Measurements from ENCODE around the gene ATAD3C. TPM values are rescaled to one million over a fixed set of nuclear protein-coding genes. Genes with fewer than 3 reads are reported as not detected.

ATAD3C gene
- total RNA-seq, 2 donors from 2014 or later = 0.55 TPM

DNA sequence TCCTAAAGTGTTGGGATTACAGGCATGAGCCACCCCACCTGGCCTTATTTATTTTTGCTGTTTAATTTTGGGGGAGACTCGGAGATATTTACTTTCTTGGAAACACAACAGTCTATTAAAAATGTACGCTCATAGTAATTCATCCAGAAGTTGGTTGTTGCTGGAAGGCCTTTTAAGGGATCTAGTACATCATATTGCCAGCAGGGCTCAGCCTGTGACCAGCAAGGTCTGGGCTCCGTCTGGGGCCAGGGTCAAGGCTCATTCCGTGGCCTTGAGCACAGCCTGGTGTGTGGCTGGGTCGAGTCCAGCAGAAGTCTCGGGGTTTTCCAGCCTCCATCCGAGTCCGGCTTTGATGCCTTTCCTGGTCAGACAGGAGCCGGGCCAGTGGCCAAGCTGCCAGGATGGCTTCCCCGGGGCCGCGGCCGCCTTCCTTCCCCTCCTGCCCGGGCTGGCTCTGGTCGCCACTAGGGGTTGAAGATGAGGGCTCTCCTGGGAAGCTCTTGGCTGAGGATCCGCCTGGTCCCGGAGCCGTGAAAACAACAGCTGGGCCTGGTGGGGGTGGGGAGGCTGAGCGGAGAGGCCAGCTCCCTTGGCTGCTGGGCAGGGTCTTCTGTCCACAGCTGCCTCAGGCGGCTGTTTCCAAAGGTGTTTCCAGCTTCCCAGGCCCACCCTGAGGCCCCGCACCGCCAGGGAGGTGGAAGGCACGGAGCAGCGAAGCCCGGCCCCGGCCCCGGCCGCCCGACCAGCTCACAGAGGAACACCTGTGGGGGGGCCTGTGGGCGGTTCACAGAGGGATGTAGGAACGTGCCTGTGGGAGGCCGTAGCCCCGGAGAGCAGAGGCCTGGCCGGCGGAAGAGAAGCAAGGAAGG lies 19.1 kb upstream of the ATAD3C start:
- Histone ChIP-seq H3K9ac (ENCODE audit: extremely low read depth, low read length, poor library complexity, severe bottlenecking) (no peak overlapping the region), H3K4me3 (ENCODE audit: low read length) (no peak overlapping the region), H3K4me1 (ENCODE audit: control insufficient read depth, insufficient read depth, low read length) (peaks cover 17% of the 10 kb centered on the region), H3K9me3 (ENCODE audit: control insufficient read depth, low read length) (no peaks in the 10 kb centered on the region), H3K36me3 (ENCODE audit: control insufficient read depth, insufficient read depth, low read length) (no peaks in the 10 kb centered on the region), H3K27ac (ENCODE audit: low read depth, low read length) (peak overlapping the region; percentile 38), H3K27me3 (ENCODE audit: control insufficient read depth, insufficient read depth, low read length, poor library complexity, severe bottlenecking) (peaks cover 7% of the 10 kb centered on the region)
- Mint-ChIP-seq H3K27me3 (ENCODE audit: insufficient read depth) (peaks cover 3% of the 10 kb centered on the region), H3K4me3 (peak overlapping the region; percentile 14), H3K36me3 (ENCODE audit: low read depth) (no peaks in the 10 kb centered on the region), H3K4me1 (peaks cover 12% of the 10 kb centered on the region), H3K27ac (peak overlapping the region; percentile 26), H3K9me3 (peaks cover 3% of the 10 kb centered on the region)
- peak; percentile 90 for DNase-seq
- TF ChIP-seq, protein P1, sequence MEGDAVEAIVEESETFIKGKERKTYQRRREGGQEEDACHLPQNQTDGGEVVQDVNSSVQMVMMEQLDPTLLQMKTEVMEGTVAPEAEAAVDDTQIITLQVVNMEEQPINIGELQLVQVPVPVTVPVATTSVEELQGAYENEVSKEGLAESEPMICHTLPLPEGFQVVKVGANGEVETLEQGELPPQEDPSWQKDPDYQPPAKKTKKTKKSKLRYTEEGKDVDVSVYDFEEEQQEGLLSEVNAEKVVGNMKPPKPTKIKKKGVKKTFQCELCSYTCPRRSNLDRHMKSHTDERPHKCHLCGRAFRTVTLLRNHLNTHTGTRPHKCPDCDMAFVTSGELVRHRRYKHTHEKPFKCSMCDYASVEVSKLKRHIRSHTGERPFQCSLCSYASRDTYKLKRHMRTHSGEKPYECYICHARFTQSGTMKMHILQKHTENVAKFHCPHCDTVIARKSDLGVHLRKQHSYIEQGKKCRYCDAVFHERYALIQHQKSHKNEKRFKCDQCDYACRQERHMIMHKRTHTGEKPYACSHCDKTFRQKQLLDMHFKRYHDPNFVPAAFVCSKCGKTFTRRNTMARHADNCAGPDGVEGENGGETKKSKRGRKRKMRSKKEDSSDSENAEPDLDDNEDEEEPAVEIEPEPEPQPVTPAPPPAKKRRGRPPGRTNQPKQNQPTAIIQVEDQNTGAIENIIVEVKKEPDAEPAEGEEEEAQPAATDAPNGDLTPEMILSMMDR (conservative IDR thresholded peaks at IDR 0.05) = peak; percentile 65
- 47 to 59% methylated on average over 19 to 33 of the region's 35 CpGs for WGBS, 2 experiments (ENCODE audit: insufficient coverage in 1 of 2, insufficient read length in 1 of 2)

DNA sequence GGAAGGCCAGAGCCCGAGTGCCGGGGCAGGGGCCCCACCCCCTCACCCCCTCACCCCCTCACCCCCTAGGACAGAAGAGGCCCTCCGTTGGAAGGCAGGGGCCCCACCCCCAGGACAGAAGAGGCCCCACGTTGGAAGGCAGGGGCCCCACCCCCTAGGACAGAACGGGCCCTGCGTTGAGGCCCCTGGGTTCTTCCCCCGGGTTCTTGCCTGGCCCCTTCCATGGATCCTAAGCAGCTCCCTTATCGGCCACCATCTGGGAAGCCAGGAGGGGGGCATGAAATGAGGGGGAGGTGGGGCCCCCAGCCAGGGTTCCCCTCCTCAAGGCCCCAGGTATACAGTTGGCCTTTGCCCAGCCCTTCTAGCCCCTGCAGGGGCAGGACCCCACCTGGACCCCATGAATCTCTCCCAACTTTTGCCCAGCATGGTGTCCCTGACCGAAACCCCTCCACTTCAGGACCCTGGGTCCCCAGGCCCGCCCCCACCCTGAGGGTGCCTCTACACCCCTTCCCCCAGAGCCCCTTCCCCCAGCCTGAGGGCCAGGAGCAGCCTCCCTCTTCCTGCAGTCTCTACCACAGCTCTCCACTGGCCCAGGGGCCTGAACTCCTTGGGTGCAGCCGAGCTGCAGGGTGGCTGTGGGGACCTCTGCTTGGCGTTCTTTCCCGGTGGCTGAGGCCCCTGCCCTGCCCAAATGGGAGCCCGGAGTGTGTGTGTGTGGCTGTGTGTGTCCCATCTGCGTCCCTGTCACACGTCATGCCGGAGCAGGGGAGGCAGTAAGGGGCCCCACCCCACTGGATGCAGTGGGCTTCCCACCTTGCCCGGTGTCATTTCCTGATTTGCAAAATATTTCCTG lies 18.3 kb upstream of the ATAD3C start:
- TF ChIP-seq, protein P1 (conservative IDR thresholded peaks at IDR 0.05) = no peak
- H3K4me1 ChIP-seq (ENCODE audit: control insufficient read depth, insufficient read depth, low read length) = peaks cover 17% of the 10 kb centered on the region
- peaks cover 3% of the 10 kb centered on the region for H3K9me3 Mint-ChIP-seq
- H3K9ac ChIP-seq (ENCODE audit: extremely low read depth, low read length, poor library complexity, severe bottlenecking) = no peak overlapping the region
- H3K36me3 ChIP-seq (ENCODE audit: control insufficient read depth, insufficient read depth, low read length) = no peaks in the 10 kb centered on the region
- H3K9me3 ChIP-seq (ENCODE audit: control insufficient read depth, low read length) = no peaks in the 10 kb centered on the region
- H3K27me3 ChIP-seq (ENCODE audit: control insufficient read depth, insufficient read depth, low read length, poor library complexity, severe bottlenecking) = peaks cover 11% of the 10 kb centered on the region
- H3K36me3 Mint-ChIP-seq (ENCODE audit: low read depth) = no peaks in the 10 kb centered on the region
- H3K27ac ChIP-seq (ENCODE audit: low read depth, low read length) = peak overlapping the region; percentile 79
- H3K27me3 Mint-ChIP-seq (ENCODE audit: insufficient read depth) = peaks cover 4% of the 10 kb centered on the region
- H3K27ac Mint-ChIP-seq = no peak overlapping the region
- 78 to 80% methylated on average over 4 to 16 of the region's 18 CpGs for WGBS, 2 experiments (ENCODE audit: insufficient coverage in 1 of 2, insufficient read length in 1 of 2)
- no peak overlapping the region for H3K4me3 ChIP-seq (ENCODE audit: low read length)
- peak; percentile 67 for DNase-seq
- H3K4me1 Mint-ChIP-seq = peaks cover 12% of the 10 kb centered on the region
- no peak overlapping the region for H3K4me3 Mint-ChIP-seq

DNA sequence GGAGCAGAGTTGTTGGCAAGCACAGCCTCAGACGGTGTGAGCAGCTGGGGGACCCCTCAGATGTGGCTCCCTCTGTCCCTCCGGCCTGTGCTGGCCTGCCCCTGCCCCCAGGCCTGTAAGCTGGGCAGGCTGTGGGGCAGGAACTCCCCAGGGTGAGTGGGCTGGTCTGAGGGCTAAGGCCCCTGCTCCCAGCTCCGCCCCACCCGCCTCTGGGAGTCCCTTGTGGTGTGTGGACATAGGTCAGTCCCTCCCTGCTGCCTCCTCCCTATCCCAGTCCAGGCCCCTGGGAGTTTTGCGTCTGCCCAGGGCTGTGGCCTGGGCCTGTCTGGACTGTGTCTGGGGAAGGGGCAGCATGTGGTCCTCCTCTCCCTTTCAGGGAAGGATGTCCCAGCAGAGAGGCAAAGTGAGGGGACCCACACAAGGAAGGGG lies 17.6 kb upstream of the ATAD3C start:
- no peaks in the 10 kb centered on the region for H3K9me3 ChIP-seq (ENCODE audit: control insufficient read depth, low read length)
- H3K4me3 ChIP-seq (ENCODE audit: low read length) = no peak overlapping the region
- H3K9ac ChIP-seq (ENCODE audit: extremely low read depth, low read length, poor library complexity, severe bottlenecking) = no peak overlapping the region
- H3K27me3 ChIP-seq (ENCODE audit: control insufficient read depth, insufficient read depth, low read length, poor library complexity, severe bottlenecking) = peaks cover 16% of the 10 kb centered on the region
- Mint-ChIP-seq H3K36me3 (ENCODE audit: low read depth) (no peaks in the 10 kb centered on the region), H3K9me3 (peaks cover 3% of the 10 kb centered on the region), H3K4me1 (peaks cover 12% of the 10 kb centered on the region), H3K4me3 (no peak overlapping the region), H3K27me3 (ENCODE audit: insufficient read depth) (peaks cover 8% of the 10 kb centered on the region), H3K27ac (no peak overlapping the region)
- 43 to 61% methylated on average over 1 to 5 of the region's 5 CpGs for WGBS, 2 experiments (ENCODE audit: insufficient coverage in 1 of 2, insufficient read length in 1 of 2)
- no peaks in the 10 kb centered on the region for H3K36me3 ChIP-seq (ENCODE audit: control insufficient read depth, insufficient read depth, low read length)
- H3K4me1 ChIP-seq (ENCODE audit: control insufficient read depth, insufficient read depth, low read length) = peaks cover 17% of the 10 kb centered on the region
- H3K27ac ChIP-seq (ENCODE audit: low read depth, low read length) = peak overlapping the region; percentile 79
- DNase-seq = peak; percentile 82
- TF ChIP-seq, protein P1 (conservative IDR thresholded peaks at IDR 0.05) = no peak

Data from endodermal cell (in vitro differentiated cells).